Stimulated activated CD8-positive, alpha-beta memory T cell treated with anti-CD3 and anti-CD28 coated beads, Interleukin-7, amount 100 ng/mL, for 1 hour (primary cell): ENCODE measurements around the gene BCOR.

Experiments
- DNase-seq, 2 donors: peaks; one replicate each; pipeline ENCODE4 v3.0.0-alpha.2; 2020; ENCODE audit warnings: low read depth in 2 of 2

The BCOR gene

DNA sequence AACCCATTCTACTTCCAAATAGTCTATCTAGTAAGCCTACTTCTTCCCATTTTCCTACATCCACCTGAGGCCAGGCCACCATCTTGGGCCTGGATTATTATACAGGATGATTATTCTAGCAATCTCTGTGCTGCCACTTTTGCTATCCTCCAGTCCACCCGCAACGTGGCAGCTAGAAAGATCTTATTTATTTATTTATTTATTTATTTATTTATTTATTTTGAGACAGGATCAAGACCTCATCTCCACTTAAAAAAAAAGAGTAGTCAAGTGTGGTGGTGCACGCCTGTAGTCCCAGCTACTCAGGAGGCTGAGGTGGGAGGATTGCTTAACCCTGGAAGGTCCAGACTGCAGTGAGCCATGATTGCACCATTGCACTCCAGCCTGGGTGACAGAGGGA lies 15.2 kb upstream of the BCOR start:
- DNase-seq = no peak

DNA sequence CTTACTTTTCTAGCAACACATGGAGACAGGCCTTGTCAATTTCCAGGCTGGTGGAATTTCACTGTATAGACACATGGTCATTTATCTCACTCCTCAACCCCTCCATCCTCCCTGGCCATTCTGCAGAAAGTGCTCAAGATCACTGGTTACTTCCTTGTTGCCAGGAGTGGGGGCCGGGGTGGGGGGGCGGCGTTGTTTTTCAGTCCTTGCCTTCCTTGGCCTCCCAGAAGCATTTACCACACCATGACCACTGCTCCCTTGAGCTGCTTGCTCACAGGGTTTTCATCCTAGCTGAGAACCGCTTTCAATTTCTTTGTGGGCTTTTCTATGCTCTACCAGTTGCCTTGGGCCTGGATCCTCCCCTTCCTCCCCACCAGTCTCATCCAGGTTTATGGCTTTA lies 14.1 kb upstream of the BCOR start:
- DNase-seq = no peak

DNA sequence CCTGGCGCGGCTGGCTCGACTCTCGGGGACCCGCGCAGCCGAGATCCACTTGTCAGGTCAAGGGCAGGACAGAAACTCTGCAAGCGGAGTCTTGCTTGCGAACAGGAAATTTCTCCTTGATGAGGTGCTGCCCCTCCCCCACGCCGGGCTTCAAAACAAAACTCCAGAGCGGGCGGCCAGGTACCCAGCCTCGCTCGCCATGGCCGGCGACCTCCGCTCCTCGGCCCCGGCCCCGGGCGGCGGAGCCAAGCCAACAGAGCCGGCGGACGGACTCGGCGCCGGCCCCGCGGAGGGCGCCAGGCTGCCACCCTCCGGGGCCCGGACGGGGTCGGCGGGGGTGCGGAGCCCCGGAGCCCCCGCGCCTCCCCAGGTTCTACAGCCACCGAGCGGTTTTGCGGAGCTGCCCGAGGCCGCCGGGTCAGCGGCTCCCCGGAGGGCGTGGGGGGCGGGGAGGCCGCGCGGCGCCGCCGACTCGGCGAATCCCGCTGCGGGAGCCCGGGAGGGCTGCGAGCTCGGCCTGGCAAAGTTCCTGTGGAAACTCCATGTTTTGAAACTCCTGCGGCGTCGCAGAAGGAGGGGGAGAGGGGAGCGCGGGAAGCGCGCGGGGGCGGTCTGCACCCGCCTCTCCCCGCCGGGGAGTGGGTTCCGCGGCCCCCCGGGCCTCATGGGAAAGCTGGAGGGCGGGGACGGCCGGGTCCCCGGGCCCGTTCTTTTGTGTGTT lies 11.7 kb upstream of the BCOR start:
- no peak for DNase-seq

DNA sequence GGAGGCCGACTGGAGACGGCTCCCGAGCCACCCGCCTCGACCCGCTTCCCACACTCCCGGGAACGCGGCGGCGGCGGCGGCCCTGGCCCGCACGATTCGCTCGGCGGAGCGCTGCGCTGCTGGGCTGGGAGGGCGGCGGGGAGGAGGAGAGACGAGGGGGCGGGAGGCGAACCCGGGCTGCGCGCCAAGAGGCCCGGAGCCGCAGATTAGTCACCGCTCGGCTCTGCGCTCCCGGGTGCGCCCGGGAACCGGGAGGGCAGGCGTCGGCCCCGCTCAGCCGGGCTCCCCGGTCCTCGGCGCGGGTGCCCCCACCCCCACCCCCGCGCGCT lies 11.2 kb upstream of the BCOR start:
- no peak for DNase-seq

DNA sequence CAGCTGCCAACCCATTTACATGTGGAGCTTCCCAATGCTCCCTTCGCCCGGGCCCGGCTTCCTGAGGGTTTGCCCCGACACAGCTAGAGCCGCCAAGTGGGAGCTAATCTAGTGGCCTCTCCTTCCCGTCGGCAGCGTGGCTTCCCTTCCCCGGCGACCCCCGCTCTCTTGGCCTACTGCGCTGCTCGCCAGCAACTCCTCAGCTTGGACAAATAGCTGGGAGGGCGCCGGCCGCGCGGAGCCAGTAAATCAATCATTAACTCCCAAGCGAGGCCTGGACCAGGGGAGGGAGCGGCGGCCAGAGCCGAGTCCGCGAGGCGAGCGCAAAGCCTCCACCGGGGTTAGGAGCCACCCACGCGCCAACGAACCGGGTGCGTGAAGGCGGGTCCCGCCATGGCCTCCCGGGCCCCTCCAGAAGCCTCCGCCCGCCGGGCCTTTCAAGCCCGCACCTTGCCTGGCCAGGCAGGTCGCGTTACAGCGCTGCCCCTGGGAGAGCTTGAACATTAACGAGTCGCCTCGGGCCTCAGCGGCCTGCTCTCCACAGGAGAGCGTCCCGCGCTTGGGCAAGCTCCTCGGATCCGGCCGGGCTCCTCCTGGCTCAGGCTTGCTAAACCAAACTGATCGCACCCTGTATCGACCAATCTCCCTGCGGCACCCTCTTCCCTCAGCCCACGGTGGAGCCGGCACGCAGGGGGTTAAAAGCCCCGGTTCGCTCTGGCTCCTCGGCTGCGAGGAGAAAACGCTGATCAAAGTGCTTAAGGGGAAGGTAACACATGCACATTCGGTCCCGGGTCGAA lies 10.6 kb upstream of the BCOR start:
- no peak for DNase-seq

DNA sequence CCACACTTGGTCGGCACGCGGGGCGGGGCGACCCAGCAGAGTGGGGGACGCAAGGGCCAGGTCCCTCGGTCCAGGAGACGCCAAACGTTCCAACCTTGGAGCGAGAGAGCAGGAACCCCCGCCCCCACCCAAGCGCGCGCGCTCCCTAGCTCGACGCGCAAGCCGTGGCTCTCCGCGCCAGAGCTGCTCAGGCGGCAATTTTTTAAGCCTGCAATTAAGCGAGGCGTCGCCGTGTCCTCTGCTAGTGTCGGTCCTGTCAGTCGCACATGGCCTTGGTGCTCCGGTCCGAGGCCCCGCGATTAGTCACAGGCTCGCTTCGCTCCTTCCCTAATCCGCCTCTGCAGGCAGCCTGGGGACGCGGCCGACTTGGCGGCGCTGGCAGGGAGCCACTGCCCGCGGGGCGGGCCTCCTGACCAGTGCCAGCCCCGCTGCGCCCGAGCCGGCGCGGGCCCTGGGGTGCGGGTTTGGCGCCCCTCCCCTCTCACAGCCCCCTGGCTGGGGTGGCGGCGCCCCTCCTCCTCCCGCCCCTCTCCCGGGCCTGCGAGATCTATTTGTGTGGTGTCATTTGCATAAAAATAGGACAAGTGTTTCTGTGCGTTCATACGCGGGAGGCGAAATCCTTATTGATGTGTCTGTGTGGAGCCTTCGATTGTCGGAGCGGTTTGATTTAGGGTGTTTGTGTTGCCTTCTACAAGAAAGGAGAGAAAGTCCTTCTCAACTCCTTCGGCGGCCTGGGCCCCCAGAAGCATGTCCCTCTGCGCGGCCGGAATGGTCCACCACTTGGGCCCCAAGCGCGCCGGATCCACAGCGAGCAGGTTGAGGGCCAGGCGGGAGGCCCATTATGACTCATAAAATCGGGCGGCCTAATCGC lies 9.8 kb upstream of the BCOR start:
- no peak for DNase-seq

DNA sequence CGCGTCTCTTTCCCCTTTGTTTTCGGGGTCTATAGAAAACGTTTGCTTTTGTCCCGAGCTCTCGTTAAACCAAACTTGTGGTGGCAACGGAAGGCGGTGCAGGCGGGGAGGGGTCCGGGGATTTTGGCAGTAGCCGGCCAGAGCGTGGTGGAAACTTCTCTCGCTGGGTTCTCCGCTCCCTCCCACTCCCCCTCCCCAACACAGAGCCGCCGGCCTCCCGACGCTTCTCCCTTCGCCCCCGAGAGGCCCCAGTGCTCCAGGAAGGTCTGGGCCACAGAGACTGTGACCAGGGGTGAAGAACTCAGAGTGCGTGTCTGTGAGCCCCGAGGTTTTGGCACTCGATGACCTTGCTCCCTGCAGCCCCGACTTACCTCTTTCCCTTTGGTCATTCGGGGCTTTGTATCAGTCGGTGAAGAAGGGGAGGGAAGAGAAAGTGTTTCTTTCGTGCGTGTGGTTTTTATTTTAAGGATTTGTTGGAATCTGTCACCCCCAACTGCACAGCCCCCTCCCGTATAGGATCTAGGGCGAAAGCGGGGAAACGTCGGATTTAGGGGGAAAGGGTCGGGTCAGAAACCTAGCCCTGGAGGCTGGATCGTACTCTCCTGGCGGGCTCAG lies 9.0 kb upstream of the BCOR start:
- DNase-seq = no peak

DNA sequence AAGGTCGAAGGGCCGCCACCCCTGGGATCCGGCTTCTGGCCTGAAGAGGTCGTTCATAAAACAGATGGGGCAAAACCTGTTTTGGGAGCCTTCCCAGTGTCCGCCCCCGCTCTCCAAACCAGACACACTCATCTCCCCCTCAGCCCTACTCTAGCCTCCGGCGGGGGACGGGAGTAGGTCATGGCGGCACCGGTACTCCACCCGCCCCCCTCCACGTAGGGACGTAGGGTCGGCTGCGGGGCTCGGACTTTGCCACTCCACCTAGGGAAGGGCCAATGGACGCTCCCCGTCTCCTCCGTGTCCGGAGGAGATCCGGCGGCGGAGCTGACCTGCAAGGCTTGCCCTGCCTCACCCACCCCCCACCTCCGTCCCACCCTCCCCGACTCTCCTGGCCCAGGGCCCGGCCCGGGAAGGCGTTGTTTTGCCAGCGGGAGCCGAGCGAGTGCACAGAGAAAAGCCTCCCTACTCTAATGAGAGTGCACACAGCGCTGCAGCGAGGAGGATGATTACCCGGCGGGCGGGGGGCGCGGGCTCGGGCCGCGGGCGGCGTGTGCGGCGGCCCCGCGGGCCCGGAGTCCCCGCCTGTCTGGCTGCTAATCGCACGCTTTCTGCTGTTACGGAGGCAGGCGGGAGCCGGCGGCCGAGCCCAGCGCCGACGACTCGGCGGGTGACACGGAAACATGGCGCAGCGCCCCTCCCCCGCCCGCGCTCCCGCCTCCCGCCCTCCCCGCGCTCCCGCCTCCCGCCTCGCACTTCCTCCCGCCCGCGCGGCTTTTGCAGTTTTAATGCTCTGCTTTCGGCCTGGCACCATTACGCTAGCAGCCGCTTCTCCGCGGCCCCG lies 8.3 kb upstream of the BCOR start:
- no peak for DNase-seq

DNA sequence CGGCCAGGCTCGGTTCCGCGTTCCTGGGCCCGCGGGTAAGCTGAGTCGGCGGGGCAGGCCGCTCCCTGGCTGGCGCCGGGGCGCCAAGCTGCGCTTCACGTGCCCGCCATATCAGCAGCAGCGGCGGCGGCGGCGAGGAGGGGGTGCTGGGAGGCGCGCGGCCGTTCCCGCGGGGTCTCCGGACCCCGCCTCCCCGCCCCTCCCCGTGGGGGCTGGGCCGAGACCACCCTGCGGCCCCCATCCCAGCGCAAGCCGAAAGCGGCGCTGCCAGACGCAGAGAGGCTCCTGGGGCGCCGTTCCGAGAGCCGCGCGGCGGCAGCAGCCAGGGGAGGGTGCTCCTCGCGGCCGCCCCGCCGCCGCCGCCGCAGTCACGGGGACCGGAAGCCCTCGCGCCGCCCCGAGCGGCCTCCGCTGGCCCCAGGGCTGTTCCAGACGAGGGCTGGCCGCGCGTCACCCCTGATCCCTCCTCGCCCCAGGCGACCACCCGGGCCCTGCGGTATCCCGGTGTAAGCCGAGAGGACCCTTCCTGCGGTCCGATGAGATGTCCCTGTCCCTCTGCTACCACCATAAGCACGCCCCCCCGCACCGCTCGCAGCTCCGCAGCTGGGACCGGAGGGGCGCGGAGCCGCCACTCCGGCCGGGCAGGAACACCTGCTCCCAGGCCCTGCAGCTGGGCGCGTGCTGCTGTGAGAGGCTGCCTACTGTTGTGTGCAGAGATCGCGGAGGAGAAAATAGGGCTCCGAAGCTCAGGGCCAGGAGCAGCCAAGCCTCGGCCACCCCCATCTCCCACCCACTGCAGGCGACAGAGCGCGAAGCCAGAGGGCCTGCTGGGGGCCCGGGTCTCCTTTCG lies 7.5 kb upstream of the BCOR start:
- no peak for DNase-seq

DNA sequence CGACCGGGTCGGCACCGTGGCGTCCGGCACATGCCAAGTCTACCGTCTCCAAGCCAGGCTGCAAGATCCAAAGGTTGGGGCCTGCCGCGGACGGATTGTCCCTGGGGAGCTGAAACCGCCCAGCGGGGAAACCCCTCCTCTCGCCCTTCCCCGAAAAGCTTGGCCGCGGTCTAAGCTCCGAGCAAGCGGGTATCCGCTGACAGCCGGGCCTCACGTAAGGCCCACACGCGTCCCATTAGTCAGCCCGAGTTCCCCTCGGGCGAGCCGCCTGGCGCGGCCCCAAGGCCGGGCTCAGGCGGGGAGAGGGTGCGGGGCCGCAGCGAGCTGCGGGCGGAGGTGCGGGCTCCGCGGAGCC lies 6.8 kb upstream of the BCOR start:
- no peak for DNase-seq

DNA sequence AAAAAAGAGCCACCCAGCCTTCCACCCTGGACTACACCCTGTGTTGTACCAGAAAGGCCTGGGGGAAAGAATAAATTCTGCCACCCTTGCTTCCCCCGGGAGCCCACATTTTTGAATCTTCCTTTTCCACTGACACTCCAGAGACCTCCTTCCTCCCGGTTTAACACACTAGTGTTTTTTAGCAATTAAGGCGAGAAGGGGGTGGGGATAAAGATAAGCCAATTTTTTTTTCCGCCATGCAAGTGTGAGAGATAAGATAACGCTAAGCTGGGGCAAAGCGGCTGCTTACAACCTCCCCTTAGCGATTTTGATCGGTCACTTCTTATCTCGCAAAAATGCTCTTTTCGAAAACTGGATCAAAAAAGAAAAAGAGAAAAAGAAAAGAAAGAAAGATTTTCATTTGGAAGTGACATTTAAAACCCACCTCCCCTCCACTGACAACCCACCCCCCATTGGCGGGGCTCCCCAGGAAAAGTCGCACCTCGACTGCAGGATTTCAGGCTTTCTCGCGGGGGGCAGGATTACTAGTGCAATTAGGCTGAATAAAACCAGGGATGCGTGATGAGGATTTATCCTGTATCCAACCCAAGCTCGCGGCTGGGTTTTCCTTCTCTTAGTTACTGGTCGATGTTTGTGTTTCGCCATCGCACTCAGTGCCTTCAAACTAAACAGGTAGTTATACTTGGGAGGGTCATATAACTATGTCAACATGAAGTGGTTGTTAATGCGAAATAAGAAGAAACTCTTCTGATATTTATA lies 6.0 kb upstream of the BCOR start:
- DNase-seq = no peak

DNA sequence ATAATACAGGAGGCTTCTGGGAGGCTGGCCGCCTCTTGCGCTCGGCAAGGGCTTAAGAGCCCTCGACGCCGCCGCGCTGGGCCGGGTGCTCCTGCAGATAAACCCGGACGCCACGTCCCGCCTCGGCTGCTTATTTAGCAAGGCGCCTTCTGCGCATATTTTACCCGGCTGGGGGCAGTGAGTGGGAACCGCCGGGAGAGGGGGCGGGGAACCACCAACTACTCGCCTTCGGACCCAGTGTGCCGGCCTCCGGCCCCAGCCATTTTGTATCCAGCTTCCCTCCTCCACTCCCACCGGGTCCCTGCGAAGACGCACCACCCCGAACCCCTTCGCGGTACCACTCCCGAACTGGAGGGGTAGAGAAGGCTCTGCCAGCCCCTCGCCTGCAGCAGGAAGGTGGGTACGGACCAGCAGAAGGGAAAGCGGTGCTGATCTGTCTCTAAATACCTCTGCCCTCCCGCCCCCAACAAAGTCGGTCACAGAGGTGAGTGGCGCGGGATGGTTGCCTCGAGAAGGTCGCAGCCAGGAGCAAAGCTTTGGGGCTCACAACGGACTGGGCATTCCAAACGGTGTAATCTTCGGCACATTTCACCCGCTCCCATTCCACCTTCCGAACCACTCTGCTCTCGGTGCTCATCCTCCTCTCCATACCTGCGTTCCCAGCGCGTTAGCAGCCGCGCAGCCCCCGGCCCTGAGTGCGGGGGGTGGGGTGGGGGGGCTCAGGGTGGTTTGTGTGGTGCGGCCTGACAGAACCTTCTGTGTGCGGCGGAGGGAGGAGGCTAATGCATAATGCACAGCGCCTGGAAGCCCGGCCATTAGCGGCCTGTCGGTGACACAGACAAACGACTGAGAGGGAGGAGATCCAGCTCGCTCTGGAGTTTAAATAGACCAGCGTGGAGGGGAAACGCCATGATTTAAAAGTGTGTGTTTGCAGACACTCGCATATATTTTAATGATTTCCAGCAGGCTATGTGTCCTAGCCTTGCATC lies 4.9 kb upstream of the BCOR start:
- no peak for DNase-seq

DNA sequence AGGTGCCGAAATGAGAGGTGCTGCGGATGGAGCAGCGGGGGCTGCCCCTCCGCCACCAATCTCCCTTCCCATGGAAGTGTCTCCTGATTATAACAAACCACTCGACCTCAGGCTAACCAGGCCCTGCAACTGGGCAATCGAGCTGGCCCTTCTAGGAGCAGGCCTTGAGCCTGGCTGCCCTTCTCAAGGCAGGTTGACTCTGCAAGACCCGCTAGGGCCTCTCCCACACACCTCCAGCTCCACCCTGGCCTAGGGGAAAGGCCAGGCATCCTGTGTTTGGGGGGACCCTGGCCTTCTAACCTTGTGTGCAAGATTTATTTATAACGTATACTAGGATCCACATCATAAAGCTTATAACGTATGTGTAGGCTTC lies 3.7 kb upstream of the BCOR start:
- no peak for DNase-seq

DNA sequence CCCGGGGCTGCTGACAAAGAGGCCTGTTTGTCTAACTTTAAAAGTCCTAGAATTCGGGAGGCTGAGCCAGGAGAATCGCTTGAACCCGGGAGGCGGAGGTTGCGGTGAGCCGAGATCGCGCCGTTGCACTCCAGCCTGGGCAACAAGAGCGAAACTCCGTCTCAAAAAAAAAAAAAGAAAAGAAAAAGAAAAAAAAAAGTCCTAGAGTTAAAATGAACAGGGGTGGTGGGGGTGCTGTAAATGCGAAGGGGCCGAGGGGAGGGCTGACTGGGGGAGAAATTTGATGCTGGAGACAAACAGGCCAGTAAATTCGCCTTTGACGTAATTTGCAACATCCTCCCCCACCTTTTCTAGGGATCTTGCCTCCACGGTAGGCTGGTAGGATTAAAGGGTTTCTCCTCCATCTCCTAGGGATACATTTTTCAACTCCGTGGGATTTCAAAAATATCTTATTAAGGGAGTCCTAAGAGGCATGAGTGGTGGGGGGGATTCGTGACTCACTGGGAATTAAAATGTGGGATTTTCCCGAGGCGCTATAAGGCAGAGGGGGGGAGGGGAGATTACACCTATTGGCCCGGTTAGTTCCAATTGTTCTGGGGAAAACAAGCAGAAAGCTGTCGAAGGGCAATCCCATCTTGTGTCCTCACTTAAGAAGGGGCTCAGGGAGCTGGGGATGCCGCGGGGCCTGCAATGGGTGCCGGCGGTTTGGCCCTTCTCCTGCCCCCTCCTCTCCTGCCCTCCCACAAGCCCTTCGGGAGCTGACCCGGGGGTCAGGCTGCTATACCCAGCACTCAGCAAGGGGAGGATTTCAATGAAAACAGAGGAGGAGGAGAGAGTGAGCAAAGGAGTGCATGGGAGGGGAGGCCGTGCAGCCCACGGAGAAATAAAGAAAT lies 3.0 kb upstream of the BCOR start:
- no peak for DNase-seq

DNA sequence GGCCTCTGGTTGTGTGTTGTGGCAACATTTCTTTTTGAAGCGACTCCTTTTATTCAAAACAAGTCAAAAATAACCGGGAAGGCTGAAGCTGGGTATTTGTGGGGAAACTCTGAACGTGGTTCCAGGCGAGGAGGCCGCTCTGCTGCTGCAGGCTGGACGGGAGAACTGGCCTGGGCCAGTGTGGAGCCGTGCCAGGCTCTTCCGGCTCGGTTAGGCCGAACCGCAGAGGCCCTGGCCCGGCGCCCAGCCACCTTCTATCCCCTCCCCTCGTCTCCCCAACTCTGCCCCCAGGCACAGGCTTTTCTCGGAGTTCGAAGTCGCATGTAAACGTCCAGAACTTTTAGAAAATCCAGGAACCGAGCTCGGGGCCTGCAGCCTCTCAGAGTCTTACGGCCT lies 2.4 kb upstream of the BCOR start:
- no peak for DNase-seq

DNA sequence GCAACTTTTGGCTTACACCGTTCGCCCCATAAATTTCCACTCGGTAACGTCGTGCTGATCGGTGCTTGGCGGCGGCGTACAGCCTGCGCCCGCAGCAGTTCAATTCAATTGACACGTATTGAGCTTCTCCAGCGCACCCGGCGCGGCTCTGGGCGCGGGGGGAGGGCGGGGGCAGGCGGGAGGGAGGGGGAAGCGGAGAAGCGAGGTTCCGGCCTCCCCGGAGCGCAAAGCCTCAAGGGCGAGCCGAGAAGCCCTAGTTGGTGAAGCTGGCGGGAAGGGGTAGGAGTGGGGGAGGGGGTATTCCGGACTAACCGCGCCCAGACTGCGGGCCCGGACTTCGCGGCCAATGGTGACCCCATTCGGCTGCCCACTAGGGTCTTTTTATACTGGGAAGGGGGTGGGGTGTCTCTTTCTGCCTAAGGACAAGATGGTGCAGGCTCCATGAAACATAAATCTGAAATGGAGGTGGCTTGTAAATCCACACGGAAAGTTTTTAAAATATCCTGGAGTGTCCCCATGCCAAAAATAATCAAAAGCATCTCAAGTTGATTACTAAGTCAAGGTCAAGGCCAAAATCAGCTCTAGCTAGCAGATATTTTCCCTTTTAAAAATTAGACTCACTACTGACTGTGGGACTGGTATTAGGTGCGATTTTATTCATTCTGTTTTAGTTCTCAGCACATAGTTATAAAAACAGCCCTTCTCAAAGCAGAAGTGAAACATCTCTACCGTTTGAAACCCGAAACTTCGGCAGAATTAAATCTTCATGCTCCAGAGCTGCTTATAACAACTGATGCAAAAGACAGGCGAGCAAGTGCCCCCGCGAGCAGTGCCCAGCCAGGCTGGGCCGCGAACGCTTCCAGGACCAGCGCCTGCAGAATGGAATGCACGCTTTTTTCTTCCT lies 1.5 kb upstream of the BCOR start:
- no peak for DNase-seq
